ENCODE data around the gene HOXD10.

- no peak for TF ChIP-seq EZH2 (IDR thresholded peaks at IDR 0.05)
- TF ChIP-seq POLR2AphosphoS5 (IDR thresholded peaks at IDR 0.05; ENCODE audit: borderline replicate concordance, low read depth, low read length) = no peak
Measured at GRCh38 chr2:176163672-176164056, 47.1 kb downstream of the HOXD10 start.

All from SK-N-MC (cell line).